HEK293 (cell line): Measurements from ENCODE around the gene EPS8L3.

Experiments used
- CTCF ChIA-PET: fragments of 350-600 bp; formaldehyde crosslinking; extraction: SDS; loops from one replicate; lab custom pipeline; 2021; ENCODE audit warnings: antibody characterized with exemption; lab: Yijun Ruan, JAX
- POLR2A ChIA-PET: fragments of 300-600 bp; formaldehyde crosslinking; extraction: SDS; loops from one replicate; lab custom pipeline; 2020; ENCODE audit warnings: antibody characterized with exemption, inconsistent platforms; lab: Yijun Ruan, JAX
- H3K27ac ChIP-seq: fragments of 200-500 bp; sonication (Bioruptor generic); 2 replicates; pipeline ENCODE4 v1.5.1; 2014; ENCODE audit warnings: low read depth, low read length, control low read depth, inconsistent platforms; ENCODE audit errors: extremely low read depth
- H3K36me3 ChIP-seq, 2 experiments: fragments of 200-500 bp in 1 of 2; sonication (Bioruptor generic) in 1 of 2; 1 replicate in 1 of 2; 2 replicates in 1 of 2; pipeline ENCODE4 v1.5.1; 2014 to 2017; ENCODE audit warnings: inconsistent platforms in 2 of 2, low read length in 2 of 2; ENCODE audit not compliant: control insufficient read depth in 2 of 2, insufficient read depth in 1 of 2
- H3K4me1 ChIP-seq: fragments of 200-500 bp; sonication (Bioruptor generic); 2 replicates; pipeline ENCODE4 v1.5.1; 2014; ENCODE audit warnings: mild to moderate bottlenecking, low read length, inconsistent platforms; ENCODE audit not compliant: control insufficient read depth, insufficient read depth
- H3K4me3 ChIP-seq: 2 replicates; pipeline ENCODE4 v1.5.1; 2011; ENCODE audit warnings: low read depth, mild to moderate bottlenecking, control low read depth, low read length, moderate library complexity
- H3K9me3 ChIP-seq: fragments of 200-500 bp; sonication (Bioruptor generic); 2 replicates; pipeline ENCODE4 v1.5.1; 2014; ENCODE audit warnings: low read depth, low read length, inconsistent platforms; ENCODE audit not compliant: control insufficient read depth, insufficient read depth
- GLIS1 ChIP-seq: fragments of 450-650 bp; formaldehyde crosslinking; IDR thresholded peaks from 2 replicates; pipeline ENCODE4 v1.5.1; 2016; ENCODE audit warnings: missing biosample characterization, missing genetic modification characterization
- KLF1 ChIP-seq: fragments of 450-650 bp; formaldehyde crosslinking; IDR thresholded peaks from 2 replicates; pipeline ENCODE4 v1.5.1; 2016; ENCODE audit warnings: missing biosample characterization, missing genetic modification characterization
- PRDM1 ChIP-seq: fragments of 450-650 bp; formaldehyde crosslinking; IDR thresholded peaks from 2 replicates; pipeline ENCODE4; 2016; ENCODE audit warnings: missing biosample characterization, missing genetic modification characterization
- SCRT1 ChIP-seq: fragments of 450-650 bp; formaldehyde crosslinking; IDR thresholded peaks from 2 replicates; pipeline ENCODE4 v1.5.1; 2016; ENCODE audit warnings: missing biosample characterization, missing genetic modification characterization, borderline replicate concordance
- YY1 ChIP-seq: fragments of 450-650 bp; formaldehyde crosslinking; IDR thresholded peaks from 2 replicates; pipeline ENCODE4 v1.5.1; 2018; ENCODE audit warnings: missing biosample characterization, missing genetic modification characterization
- ZBTB17 ChIP-seq: fragments of 450-650 bp; formaldehyde crosslinking; IDR thresholded peaks from 2 replicates; pipeline ENCODE4 v1.5.1; 2016; ENCODE audit warnings: missing biosample characterization, missing genetic modification characterization
- ZBTB7A ChIP-seq: fragments of 450-650 bp; formaldehyde crosslinking; IDR thresholded peaks from 2 replicates; pipeline ENCODE4 v1.5.1; 2016; ENCODE audit warnings: low read depth, missing biosample characterization, missing genetic modification characterization
- ZNF138 ChIP-seq: fragments of 450-650 bp; formaldehyde crosslinking; IDR thresholded peaks from 2 replicates; pipeline ENCODE4 v1.5.1; 2016; ENCODE audit warnings: missing biosample characterization, missing genetic modification characterization, borderline replicate concordance
- ZNF155 ChIP-seq: fragments of 450-650 bp; formaldehyde crosslinking; IDR thresholded peaks from 2 replicates; pipeline ENCODE4 v1.5.1; 2016; ENCODE audit warnings: missing biosample characterization, missing genetic modification characterization
- ZNF157 ChIP-seq: fragments of 450-650 bp; formaldehyde crosslinking; IDR thresholded peaks from 2 replicates; pipeline ENCODE4 v1.5.1; 2016; ENCODE audit warnings: missing biosample characterization, missing genetic modification characterization
- ZNF202 ChIP-seq: fragments of 450-650 bp; formaldehyde crosslinking; IDR thresholded peaks from 2 replicates; pipeline ENCODE4 v1.5.1; 2016; ENCODE audit warnings: missing biosample characterization, missing genetic modification characterization, borderline replicate concordance
- ZNF211 ChIP-seq: fragments of 450-650 bp; formaldehyde crosslinking; IDR thresholded peaks from 2 replicates; pipeline ENCODE4 v1.5.1; 2016; ENCODE audit warnings: low read depth, missing biosample characterization, missing genetic modification characterization
- ZNF23 ChIP-seq: fragments of 450-650 bp; formaldehyde crosslinking; IDR thresholded peaks from 2 replicates; pipeline ENCODE4 v1.5.1; 2016; ENCODE audit warnings: missing biosample characterization, missing genetic modification characterization, borderline replicate concordance
- ZNF266 ChIP-seq: fragments of 450-650 bp; formaldehyde crosslinking; IDR thresholded peaks from 2 replicates; pipeline ENCODE4 v1.5.1; 2016; ENCODE audit warnings: missing biosample characterization, missing genetic modification characterization, low read depth
- ZNF292 ChIP-seq: fragments of 450-650 bp; formaldehyde crosslinking; IDR thresholded peaks from 2 replicates; pipeline ENCODE4 v1.5.1; 2016; ENCODE audit warnings: low read depth, missing biosample characterization, missing genetic modification characterization, borderline replicate concordance
- ZNF324 ChIP-seq: fragments of 450-650 bp; formaldehyde crosslinking; IDR thresholded peaks from 2 replicates; pipeline ENCODE4 v1.5.1; 2016; ENCODE audit warnings: missing biosample characterization, missing genetic modification characterization
- ZNF423 ChIP-seq: fragments of 450-650 bp; formaldehyde crosslinking; IDR thresholded peaks from 2 replicates; pipeline ENCODE4 v1.5.1; 2016; ENCODE audit warnings: missing biosample characterization, missing genetic modification characterization
- ZNF501 ChIP-seq: fragments of 450-650 bp; formaldehyde crosslinking; IDR thresholded peaks from 2 replicates; pipeline ENCODE4 v1.5.1; 2016; ENCODE audit warnings: missing biosample characterization, missing genetic modification characterization
- ZNF610 ChIP-seq: fragments of 450-650 bp; formaldehyde crosslinking; IDR thresholded peaks from 2 replicates; pipeline ENCODE4 v1.5.1; 2016; ENCODE audit warnings: missing biosample characterization, missing genetic modification characterization, borderline replicate concordance
- ZNF623 ChIP-seq: fragments of 450-650 bp; formaldehyde crosslinking; IDR thresholded peaks from 2 replicates; pipeline ENCODE4 v1.5.1; 2016; ENCODE audit warnings: missing biosample characterization, missing genetic modification characterization
- ZNF660 ChIP-seq: fragments of 450-650 bp; IDR thresholded peaks from 2 replicates; pipeline ENCODE4 v1.5.1; 2018; ENCODE audit warnings: missing biosample characterization, mild to moderate bottlenecking, missing genetic modification characterization
- TF ChIP-seq, protein P1 (sequence below): fragments of 450-650 bp; formaldehyde crosslinking; IDR thresholded peaks from 2 replicates; pipeline ENCODE4 v1.5.1; 2016; ENCODE audit warnings: missing biosample characterization, missing genetic modification characterization
- TF ChIP-seq, protein P2 (sequence below): fragments of 450-650 bp; formaldehyde crosslinking; IDR thresholded peaks from 2 replicates; pipeline ENCODE4 v1.5.1; 2016; ENCODE audit warnings: missing biosample characterization, missing genetic modification characterization
- TF ChIP-seq, protein P3 (sequence below): fragments of 450-650 bp; formaldehyde crosslinking; IDR thresholded peaks from 2 replicates; pipeline ENCODE4 v1.5.1; 2017; ENCODE audit warnings: missing biosample characterization, mild to moderate bottlenecking, missing genetic modification characterization, moderate library complexity
- TF ChIP-seq, protein P4 (sequence below): fragments of 450-650 bp; formaldehyde crosslinking; IDR thresholded peaks from 2 replicates; pipeline ENCODE4 v1.5.1; 2017; ENCODE audit warnings: missing biosample characterization, missing genetic modification characterization

The EPS8L3 gene

DNA sequence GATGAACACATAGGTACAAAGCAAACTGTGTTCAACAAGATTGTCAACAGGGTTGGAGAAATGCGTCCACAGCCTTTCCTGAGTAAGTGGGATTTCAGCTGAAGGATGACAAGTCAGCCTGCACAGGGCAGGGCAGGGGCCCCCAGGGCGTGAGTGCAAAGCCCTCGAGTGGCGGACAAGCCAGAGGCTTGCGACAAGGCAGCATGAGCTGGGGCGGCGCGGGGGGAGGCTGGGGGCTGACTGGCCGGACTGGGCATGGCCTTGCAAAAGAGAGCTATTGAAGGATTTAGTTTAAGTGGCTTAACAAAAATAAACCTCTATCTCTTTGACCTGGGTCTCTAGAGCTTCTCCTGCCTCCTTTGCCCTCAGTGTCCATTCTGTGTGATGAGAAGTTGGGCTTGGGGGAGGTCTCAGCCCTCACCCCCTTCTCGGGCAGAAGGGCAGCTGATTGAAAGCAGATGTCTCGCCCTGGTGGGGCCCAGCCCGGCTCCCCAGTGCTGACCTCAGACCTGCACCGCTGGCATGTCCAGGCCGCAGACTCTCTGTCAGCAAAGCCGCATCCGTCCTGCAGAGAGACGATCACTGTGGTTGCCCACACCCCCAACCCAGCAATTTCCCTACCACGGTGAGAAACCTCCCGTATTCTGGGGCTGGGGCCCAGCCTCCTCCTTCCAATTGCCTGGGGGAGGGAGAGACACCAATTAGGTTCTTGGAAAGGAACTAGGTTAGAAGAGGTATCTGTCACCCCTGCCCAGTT is 24.3 kb upstream of the EPS8L3 start (continued):
- no peak for TF ChIP-seq ZBTB7A (tag by site-specific recombination)
- no peak for TF ChIP-seq GLIS1 (tag by site-specific recombination)
- no peak for TF ChIP-seq ZNF623 (tag by site-specific recombination)
- no peak for TF ChIP-seq ZNF157 (tag by site-specific recombination)
- TF ChIP-seq ZNF610 (tag by site-specific recombination), result no peak
- TF ChIP-seq ZNF202 (tag by site-specific recombination), result no peak

DNA sequence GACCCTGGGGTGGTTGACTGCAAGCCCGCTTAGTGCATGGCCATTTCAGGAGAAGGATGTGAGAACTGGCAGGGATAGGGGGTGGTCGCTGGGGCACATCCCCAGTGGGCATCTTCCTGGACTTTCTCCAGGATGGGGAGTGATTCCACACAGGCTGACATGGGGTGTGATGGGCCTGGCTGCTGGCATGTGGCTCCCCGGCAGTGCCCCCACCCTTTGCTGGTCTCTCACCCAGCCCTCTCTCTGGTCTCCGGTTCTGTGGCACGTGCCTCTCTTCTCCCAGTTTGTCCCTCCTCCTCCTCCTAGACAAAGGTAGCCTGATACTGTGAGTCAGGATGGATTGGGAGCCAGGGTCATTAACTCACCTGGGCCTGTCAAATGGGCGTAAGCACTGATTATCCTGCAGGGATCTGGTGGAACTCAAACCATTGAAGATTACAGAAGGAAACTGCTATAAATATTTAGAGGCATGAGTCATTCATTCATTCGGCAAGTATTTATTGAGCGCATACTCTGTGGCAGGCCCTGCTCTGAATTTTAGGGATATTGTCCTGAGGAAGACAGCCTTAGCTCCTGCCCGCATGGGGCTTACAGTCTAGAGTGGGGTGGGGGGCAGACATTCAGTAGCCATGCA is 23.6 kb upstream of the EPS8L3 start:
- ChIA-PET CTCF (interaction anchor here (7.7 to 17.6 kb wide), 2 partner anchors 8 to 195 kb away, joined by 68 to 522 read pairs; partner anchors contain the start of gene AHCYL1), POLR2A (no interaction called here)
- Histone ChIP-seq H3K27ac (no peak overlapping the region), H3K4me3 (no peak overlapping the region), H3K36me3 (no peaks in the 10 kb centered on the region), H3K4me1 (peaks cover 4% of the 10 kb centered on the region; the same call in 1 of the 2 replicates), H3K9me3 (no peaks in the 10 kb centered on the region)
- TF ChIP-seq, protein P1, sequence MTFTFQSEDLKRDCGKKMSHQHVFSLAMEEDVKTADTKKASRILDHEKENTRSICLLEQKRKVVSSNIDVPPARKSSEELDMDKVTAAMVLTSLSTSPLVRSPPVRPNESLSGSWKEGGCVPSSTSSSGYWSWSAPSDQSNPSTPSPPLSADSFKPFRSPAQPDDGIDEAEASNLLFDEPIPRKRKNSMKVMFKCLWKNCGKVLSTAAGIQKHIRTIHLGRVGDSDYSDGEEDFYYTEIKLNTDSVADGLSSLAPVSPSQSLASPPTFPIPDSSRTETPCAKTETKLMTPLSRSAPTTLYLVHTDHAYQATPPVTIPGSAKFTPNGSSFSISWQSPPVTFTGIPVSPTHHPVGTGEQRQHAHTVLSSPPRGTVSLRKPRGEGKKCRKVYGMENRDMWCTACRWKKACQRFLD, result no peak
- TF ChIP-seq ZNF660 (tag by site-specific recombination), result peak; percentile 83

DNA sequence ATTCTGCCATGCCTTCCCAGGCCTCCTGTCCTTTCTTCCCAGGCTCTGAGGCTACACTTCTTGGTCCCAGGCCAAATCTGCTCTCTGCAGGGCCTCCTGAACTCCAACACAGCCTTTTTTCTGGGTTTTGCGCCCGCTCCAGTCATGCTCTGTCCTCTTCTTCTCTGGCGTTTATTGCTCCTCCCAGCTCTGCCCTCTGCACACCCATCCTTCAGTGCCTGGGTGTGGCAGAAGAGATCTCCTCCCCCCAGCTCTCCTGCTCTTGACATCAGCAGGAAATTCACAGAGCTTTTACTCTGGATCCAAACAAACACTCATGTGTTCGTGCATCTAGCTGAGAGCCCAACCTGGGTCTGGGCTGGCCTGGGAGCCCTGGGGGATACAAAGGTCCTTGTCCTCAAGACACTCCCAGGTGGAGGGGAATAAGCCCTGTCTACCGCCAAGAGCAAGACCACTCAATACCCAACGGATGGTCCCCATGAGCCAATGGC is 22.9 kb upstream of the EPS8L3 start:
- ChIA-PET POLR2A (no interaction called here), CTCF (interaction anchor here (1.2 to 17.6 kb wide), 3 partner anchors 7 to 196 kb away, joined by 4 to 522 read pairs (median 68); partner anchors contain the start of gene AHCYL1)
- Histone ChIP-seq H3K36me3 (no peaks in the 10 kb centered on the region), H3K27ac (no peak overlapping the region), H3K9me3 (no peaks in the 10 kb centered on the region), H3K4me3 (no peak overlapping the region), H3K4me1 (0 out of 2 replicates have a peak, but pooled peaks cover 3% of the 10 kb centered on the region)
- TF ChIP-seq, protein P2, sequence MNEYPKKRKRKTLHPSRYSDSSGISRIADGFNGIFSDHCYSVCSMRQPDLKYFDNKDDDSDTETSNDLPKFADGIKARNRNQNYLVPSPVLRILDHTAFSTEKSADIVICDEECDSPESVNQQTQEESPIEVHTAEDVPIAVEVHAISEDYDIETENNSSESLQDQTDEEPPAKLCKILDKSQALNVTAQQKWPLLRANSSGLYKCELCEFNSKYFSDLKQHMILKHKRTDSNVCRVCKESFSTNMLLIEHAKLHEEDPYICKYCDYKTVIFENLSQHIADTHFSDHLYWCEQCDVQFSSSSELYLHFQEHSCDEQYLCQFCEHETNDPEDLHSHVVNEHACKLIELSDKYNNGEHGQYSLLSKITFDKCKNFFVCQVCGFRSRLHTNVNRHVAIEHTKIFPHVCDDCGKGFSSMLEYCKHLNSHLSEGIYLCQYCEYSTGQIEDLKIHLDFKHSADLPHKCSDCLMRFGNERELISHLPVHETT, result no peak
- TF ChIP-seq, protein P3, sequence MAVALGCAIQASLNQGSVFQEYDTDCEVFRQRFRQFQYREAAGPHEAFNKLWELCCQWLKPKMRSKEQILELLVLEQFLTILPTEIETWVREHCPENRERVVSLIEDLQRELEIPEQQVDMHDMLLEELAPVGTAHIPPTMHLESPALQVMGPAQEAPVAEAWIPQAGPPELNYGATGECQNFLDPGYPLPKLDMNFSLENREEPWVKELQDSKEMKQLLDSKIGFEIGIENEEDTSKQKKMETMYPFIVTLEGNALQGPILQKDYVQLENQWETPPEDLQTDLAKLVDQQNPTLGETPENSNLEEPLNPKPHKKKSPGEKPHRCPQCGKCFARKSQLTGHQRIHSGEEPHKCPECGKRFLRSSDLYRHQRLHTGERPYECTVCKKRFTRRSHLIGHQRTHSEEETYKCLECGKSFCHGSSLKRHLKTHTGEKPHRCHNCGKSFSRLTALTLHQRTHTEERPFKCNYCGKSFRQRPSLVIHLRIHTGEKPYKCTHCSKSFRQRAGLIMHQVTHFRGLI, result peak; percentile 84; the same call in 1 of the 2 replicates
- TF ChIP-seq SCRT1, result no peak
- TF ChIP-seq ZNF155, result no peak
- TF ChIP-seq ZBTB17 (tag by site-specific recombination), result peak; percentile 61
- TF ChIP-seq KLF1 (tag by site-specific recombination), result peak; percentile 43; the same call in 1 of the 2 replicates
- no peak for TF ChIP-seq ZNF501 (tag by site-specific recombination)
- no peak for TF ChIP-seq ZNF138 (tag by site-specific recombination)
- TF ChIP-seq YY1 (tag by site-specific recombination), result no peak
- TF ChIP-seq ZNF292, result no peak
- TF ChIP-seq ZNF324 (tag by site-specific recombination), result no peak
- TF ChIP-seq PRDM1 (tag by site-specific recombination), result no peak
- TF ChIP-seq, protein P4, sequence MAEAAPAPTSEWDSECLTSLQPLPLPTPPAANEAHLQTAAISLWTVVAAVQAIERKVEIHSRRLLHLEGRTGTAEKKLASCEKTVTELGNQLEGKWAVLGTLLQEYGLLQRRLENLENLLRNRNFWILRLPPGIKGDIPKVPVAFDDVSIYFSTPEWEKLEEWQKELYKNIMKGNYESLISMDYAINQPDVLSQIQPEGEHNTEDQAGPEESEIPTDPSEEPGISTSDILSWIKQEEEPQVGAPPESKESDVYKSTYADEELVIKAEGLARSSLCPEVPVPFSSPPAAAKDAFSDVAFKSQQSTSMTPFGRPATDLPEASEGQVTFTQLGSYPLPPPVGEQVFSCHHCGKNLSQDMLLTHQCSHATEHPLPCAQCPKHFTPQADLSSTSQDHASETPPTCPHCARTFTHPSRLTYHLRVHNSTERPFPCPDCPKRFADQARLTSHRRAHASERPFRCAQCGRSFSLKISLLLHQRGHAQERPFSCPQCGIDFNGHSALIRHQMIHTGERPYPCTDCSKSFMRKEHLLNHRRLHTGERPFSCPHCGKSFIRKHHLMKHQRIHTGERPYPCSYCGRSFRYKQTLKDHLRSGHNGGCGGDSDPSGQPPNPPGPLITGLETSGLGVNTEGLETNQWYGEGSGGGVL, result no peak
- TF ChIP-seq ZNF266 (tag by site-specific recombination), result no peak
- TF ChIP-seq ZNF423 (tag by site-specific recombination), result no peak
- TF ChIP-seq ZNF211 (tag by site-specific recombination), result no peak
- no peak for TF ChIP-seq ZNF23 (tag by site-specific recombination)
- no peak for TF ChIP-seq ZNF202 (tag by site-specific recombination)
